ENCODE data around the gene FGF22. TPM values are rescaled to one million over a fixed set of nuclear protein-coding genes. Genes with fewer than 3 reads are reported as not detected.

FGF22 gene
- total and polyA plus RNA-seq, 2 donors (not counting 1 experiment from before 2014, with no cell fraction given), result 0.34 to 2.9 TPM

DNA sequence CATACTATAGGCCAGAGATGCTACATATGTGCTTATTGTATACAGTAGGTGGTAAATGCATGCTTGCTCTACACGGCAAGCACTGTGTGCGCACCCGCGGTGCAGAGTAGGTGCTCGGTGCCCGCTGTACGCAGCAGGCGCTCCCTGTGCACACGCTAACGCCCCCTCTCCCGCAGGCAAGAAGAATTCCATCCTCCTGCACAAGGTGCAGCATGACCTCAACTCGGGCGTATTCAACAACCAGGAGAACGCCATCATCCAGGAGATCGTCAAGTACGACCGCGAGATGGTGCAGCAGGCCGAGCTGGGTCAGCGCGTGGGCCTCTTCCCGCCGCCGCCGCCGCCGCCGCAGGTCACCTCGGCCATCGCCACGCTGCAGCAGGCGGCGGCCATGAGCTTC lies 24.1 kb upstream of the FGF22 start:
- ATAC-seq (ENCODE audit: low read depth) (peak; percentile 10), DNase-seq (peak; percentile 54)
- intact Hi-C loops (cut with micrococcal nuclease), result no loop called here
- 20% methylated on average over 33 of the region's 33 CpGs for WGBS (ENCODE audit: insufficient coverage)
- ChIA-PET POLR2A (no interaction called here), CTCF (no interaction called here)
- Histone ChIP-seq H4K20me1 (ENCODE audit: control insufficient read depth, insufficient read depth, low read length, poor library complexity, severe bottlenecking) (peaks cover 4% of the 10 kb centered on the region), H3K9me3 (ENCODE audit: control extremely low read depth in 1 of 3, control insufficient read depth in 2 of 3, insufficient read depth in 1 of 3, low read length in 2 of 3) (no peaks in the 10 kb centered on the region), H3K4me3 (ENCODE audit: control extremely low read depth in 1 of 5, extremely low read depth in 1 of 5, insufficient read depth in 1 of 5, low read depth in 2 of 5, low read length in 4 of 5) (no peak overlapping the region), H3K79me2 (ENCODE audit: control insufficient read depth, insufficient read depth, low read length) (no peaks in the 10 kb centered on the region), H3K36me3 (replicated peaks in 1 of 2; ENCODE audit: control extremely low read depth in 1 of 2, control insufficient read depth in 1 of 2, extremely low read depth in 1 of 2, insufficient read depth in 2 of 2, low read length in 1 of 2) (peaks cover 0 to 21% of the 10 kb centered on the region in 2 experiments), H3K9ac (ENCODE audit: low read length) (no peak overlapping the region), H3K27ac (ENCODE audit: low read length in 2 of 2) (no peak overlapping the region), H3K4me2 (replicated peaks; ENCODE audit: low read depth, low read length, poor library complexity, severe bottlenecking) (peak overlapping the region; percentile 37), H2AFZ (ENCODE audit: insufficient read depth, low read depth, low read length, poor library complexity, severe bottlenecking) (peak overlapping the region; percentile 38), H3K27me3 (replicated peaks in 1 of 4; ENCODE audit: control extremely low read depth in 1 of 4, control insufficient read depth in 3 of 4, insufficient read depth in 4 of 4, low read length in 3 of 4) (peaks cover 0 to 9% (median 2%) of the 10 kb centered on the region in 4 experiments), H3K4me1 (ENCODE audit: control insufficient read depth in 2 of 2, insufficient read depth in 2 of 2, low read length in 2 of 2) (peaks cover 7 to 14% of the 10 kb centered on the region in 2 donors)
- peaks cover 16% of the 10 kb centered on the region for H3K4me1 Mint-ChIP-seq
- H3K27me3 Mint-ChIP-seq, result peaks cover 7% of the 10 kb centered on the region
- no peaks in the 10 kb centered on the region for H3K9me3 Mint-ChIP-seq (ENCODE audit: insufficient read depth)
- peak overlapping the region; percentile 37 for H3K27ac Mint-ChIP-seq
- no peak for TF ChIP-seq EZH2 (IDR thresholded peaks at IDR 0.05; ENCODE audit: borderline replicate concordance, insufficient read depth, low read depth, low read length, poor library complexity, severe bottlenecking)
- H3K4me3 Mint-ChIP-seq, result peak overlapping the region; percentile 84

DNA sequence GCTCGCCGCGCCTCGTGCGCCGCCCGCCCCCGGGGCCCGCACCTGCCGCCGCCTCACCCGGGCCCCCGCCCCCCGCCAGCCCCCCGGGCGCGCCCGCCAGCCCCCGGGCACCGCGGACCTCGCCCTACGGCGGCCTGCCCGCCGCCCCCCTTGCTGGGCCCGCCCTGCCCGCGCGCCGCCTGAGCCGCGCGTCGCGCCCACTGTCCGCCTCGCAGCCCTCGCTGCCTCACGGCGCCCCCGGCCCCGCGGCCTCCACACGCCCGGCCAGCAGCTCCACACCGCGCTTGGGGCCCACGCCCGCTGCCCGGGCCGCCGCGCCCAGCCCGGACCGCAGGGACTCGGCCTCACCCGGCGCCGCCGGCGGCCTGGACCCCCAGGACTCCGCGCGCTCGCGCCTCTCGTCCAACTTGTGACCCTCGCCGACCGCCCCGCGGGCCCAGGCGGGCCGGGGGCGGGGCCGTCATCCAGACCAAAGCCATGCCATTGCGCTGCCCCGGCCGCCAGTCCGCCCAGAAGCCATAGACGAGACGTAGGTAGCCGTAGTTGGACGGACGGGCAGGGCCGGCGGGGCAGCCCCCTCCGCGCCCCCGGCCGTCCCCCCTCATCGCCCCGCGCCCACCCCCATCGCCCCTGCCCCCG lies 23.5 kb upstream of the FGF22 start:
- Histone ChIP-seq H3K4me1 (ENCODE audit: control insufficient read depth in 2 of 2, insufficient read depth in 2 of 2, low read length in 2 of 2) (peaks cover 1 to 8% of the 10 kb centered on the region in 2 donors), H3K4me2 (replicated peaks; ENCODE audit: low read depth, low read length, poor library complexity, severe bottlenecking) (no peak overlapping the region), H3K27me3 (replicated peaks in 1 of 4; ENCODE audit: control extremely low read depth in 1 of 4, control insufficient read depth in 3 of 4, insufficient read depth in 4 of 4, low read length in 3 of 4) (peaks cover 0 to 9% (median 2%) of the 10 kb centered on the region in 4 experiments), H4K20me1 (ENCODE audit: control insufficient read depth, insufficient read depth, low read length, poor library complexity, severe bottlenecking) (peaks cover 4% of the 10 kb centered on the region), H3K4me3 (ENCODE audit: control extremely low read depth in 1 of 5, extremely low read depth in 1 of 5, insufficient read depth in 1 of 5, low read depth in 2 of 5, low read length in 4 of 5) (no peak overlapping the region), H3K79me2 (ENCODE audit: control insufficient read depth, insufficient read depth, low read length) (no peaks in the 10 kb centered on the region), H3K27ac (ENCODE audit: low read length in 2 of 2) (no peak overlapping the region), H3K36me3 (replicated peaks in 1 of 2; ENCODE audit: control extremely low read depth in 1 of 2, control insufficient read depth in 1 of 2, extremely low read depth in 1 of 2, insufficient read depth in 2 of 2, low read length in 1 of 2) (peaks cover 0 to 21% of the 10 kb centered on the region in 2 experiments), H2AFZ (ENCODE audit: insufficient read depth, low read depth, low read length, poor library complexity, severe bottlenecking) (no peak overlapping the region), H3K9me3 (ENCODE audit: control extremely low read depth in 1 of 3, control insufficient read depth in 2 of 3, insufficient read depth in 1 of 3, low read length in 2 of 3) (no peaks in the 10 kb centered on the region), H3K9ac (ENCODE audit: low read length) (no peak overlapping the region)
- DNase-seq (no peak), ATAC-seq (ENCODE audit: low read depth) (no peak)
- no peak for TF ChIP-seq EZH2 (IDR thresholded peaks at IDR 0.05; ENCODE audit: borderline replicate concordance, insufficient read depth, low read depth, low read length, poor library complexity, severe bottlenecking)
- TF ChIP-seq, protein P1, sequence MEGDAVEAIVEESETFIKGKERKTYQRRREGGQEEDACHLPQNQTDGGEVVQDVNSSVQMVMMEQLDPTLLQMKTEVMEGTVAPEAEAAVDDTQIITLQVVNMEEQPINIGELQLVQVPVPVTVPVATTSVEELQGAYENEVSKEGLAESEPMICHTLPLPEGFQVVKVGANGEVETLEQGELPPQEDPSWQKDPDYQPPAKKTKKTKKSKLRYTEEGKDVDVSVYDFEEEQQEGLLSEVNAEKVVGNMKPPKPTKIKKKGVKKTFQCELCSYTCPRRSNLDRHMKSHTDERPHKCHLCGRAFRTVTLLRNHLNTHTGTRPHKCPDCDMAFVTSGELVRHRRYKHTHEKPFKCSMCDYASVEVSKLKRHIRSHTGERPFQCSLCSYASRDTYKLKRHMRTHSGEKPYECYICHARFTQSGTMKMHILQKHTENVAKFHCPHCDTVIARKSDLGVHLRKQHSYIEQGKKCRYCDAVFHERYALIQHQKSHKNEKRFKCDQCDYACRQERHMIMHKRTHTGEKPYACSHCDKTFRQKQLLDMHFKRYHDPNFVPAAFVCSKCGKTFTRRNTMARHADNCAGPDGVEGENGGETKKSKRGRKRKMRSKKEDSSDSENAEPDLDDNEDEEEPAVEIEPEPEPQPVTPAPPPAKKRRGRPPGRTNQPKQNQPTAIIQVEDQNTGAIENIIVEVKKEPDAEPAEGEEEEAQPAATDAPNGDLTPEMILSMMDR (IDR thresholded peaks at IDR 0.05), result no peak
- Mint-ChIP-seq H3K9me3 (ENCODE audit: insufficient read depth) (no peaks in the 10 kb centered on the region), H3K4me1 (peaks cover 12% of the 10 kb centered on the region), H3K27ac (no peak overlapping the region), H3K4me3 (no peak overlapping the region), H3K27me3 (peaks cover 7% of the 10 kb centered on the region)
- CTCF ChIA-PET, result no interaction called here
- POLR2A ChIA-PET, result no interaction called here
- WGBS (ENCODE audit: insufficient coverage), result 31% methylated on average over 69 of the region's 97 CpGs
- intact Hi-C loops (cut with micrococcal nuclease), result no loop called here

Data from B cell (primary cell).